Ishikawa (cell line): ENCODE data around the gene VTI1A.

Source experiments
- CREB1 ChIP-seq: IDR thresholded peaks from 2 replicates; pipeline ENCODE4 v1.6.1; 2012; ENCODE audit warnings: low read depth
- EGR1 ChIP-seq: IDR thresholded peaks from 2 replicates; pipeline ENCODE4 v1.6.1; 2012
- EP300 ChIP-seq: IDR thresholded peaks from 2 replicates; pipeline ENCODE4 v1.6.1; 2012; ENCODE audit warnings: borderline replicate concordance
- REST ChIP-seq: IDR thresholded peaks from 2 replicates; pipeline ENCODE4 v1.6.1; 2012; ENCODE audit warnings: low read depth, mild to moderate bottlenecking
- TAF1 ChIP-seq: IDR thresholded peaks from 2 replicates; pipeline ENCODE4 v1.6.1; 2012; ENCODE audit warnings: low read depth, mild to moderate bottlenecking
- TCF12 ChIP-seq: IDR thresholded peaks from 2 replicates; pipeline ENCODE4 v1.6.1; 2012; ENCODE audit warnings: low read depth
- TEAD4 ChIP-seq: IDR thresholded peaks from 2 replicates; pipeline ENCODE4 v1.6.1; 2012
- YY1 ChIP-seq: IDR thresholded peaks from 2 replicates; pipeline ENCODE4 v1.6.1; 2012; ENCODE audit warnings: low read depth
- ZBTB7A ChIP-seq: IDR thresholded peaks from 2 replicates; pipeline ENCODE4 v1.6.1; 2012; ENCODE audit warnings: low read depth
- TF ChIP-seq, protein P1 (sequence below): IDR thresholded peaks from 2 replicates; pipeline ENCODE4 v1.6.1; 2012
- TF ChIP-seq, protein P2 (sequence below): IDR thresholded peaks from 2 replicates; pipeline ENCODE4 v1.6.1; 2012

GRCh38 chr10:112844681-112845544 is 397.9 kb downstream of the VTI1A start:
- TF ChIP-seq, protein P1, sequence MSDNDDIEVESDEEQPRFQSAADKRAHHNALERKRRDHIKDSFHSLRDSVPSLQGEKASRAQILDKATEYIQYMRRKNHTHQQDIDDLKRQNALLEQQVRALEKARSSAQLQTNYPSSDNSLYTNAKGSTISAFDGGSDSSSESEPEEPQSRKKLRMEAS = no peak
- TF ChIP-seq TEAD4 = no peak
- TF ChIP-seq EP300 = no peak
- TF ChIP-seq ZBTB7A = no peak
- no peak for TF ChIP-seq YY1
- no peak for TF ChIP-seq CREB1
- no peak for TF ChIP-seq EGR1
- no peak for TF ChIP-seq TCF12
- no peak for TF ChIP-seq TAF1
- TF ChIP-seq, protein P2, sequence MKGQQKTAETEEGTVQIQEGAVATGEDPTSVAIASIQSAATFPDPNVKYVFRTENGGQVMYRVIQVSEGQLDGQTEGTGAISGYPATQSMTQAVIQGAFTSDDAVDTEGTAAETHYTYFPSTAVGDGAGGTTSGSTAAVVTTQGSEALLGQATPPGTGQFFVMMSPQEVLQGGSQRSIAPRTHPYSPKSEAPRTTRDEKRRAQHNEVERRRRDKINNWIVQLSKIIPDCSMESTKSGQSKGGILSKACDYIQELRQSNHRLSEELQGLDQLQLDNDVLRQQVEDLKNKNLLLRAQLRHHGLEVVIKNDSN = no peak
- no peak for TF ChIP-seq REST
